ENCODE measurements around the gene ERO1A.
A peak's percentile ranks its signal among the peaks of the same experiment; 100 is the strongest.

Gene ERO1A

GRCh38 chr14:52599974-52600373, 95.4 kb downstream of the ERO1A start:
- Histone ChIP-seq H3K14ac (ENCODE audit: low read length in 2 of 2) (no peak overlapping the region), H3K79me1 (replicated peaks; ENCODE audit: low read length, poor library complexity, severe bottlenecking) (no peaks in the 10 kb centered on the region), H2AFZ (ENCODE audit: low read depth, low read length) (no peak overlapping the region), H4K8ac (ENCODE audit: low read length) (no peak overlapping the region), H3K27ac (ENCODE audit: low read length, poor library complexity, severe bottlenecking) (no peak overlapping the region), H3K18ac (ENCODE audit: low read depth in 1 of 2, low read length in 2 of 2) (no peak overlapping the region), H2BK15ac (ENCODE audit: low read depth, poor library complexity, severe bottlenecking) (no peak overlapping the region), H3K4me1 (ENCODE audit: control insufficient read depth, insufficient read depth, low read depth, low read length) (no peaks in the 10 kb centered on the region), H3K4ac (ENCODE audit: low read depth in 1 of 2, low read length in 2 of 2) (no peak overlapping the region), H2BK12ac (ENCODE audit: low read length in 2 of 2) (no peak overlapping the region), H3K9ac (ENCODE audit: low read length) (no peak overlapping the region), H3K23ac (ENCODE audit: low read length in 2 of 2) (no peak overlapping the region), H3K4me2 (ENCODE audit: low read length, poor library complexity, severe bottlenecking) (no peak overlapping the region), H2BK120ac (ENCODE audit: low read depth, low read length) (no peak overlapping the region), H2BK5ac (ENCODE audit: low read depth, low read length, poor library complexity, severe bottlenecking) (no peak overlapping the region), H3K4me3 (ENCODE audit: insufficient read depth in 1 of 2, low read depth in 1 of 2, low read length in 2 of 2) (no peak overlapping the region), H3K9me3 (ENCODE audit: control insufficient read depth, low read length) (peaks cover 11% of the 10 kb centered on the region), H3K36me3 (ENCODE audit: control insufficient read depth in 1 of 2, insufficient read depth in 2 of 2, low read depth in 1 of 2, low read length in 2 of 2) (no peaks in the 10 kb centered on the region), H3K27me3 (ENCODE audit: control insufficient read depth in 1 of 2, insufficient read depth in 1 of 2, low read length in 2 of 2) (no peaks in the 10 kb centered on the region), H4K91ac (ENCODE audit: low read length) (no peak overlapping the region), H2AK5ac (ENCODE audit: low read length, severe bottlenecking) (no peak overlapping the region)
- no peak for DNase-seq
- WGBS = 100% methylated on average over 2 of the region's 3 CpGs

GRCh38 chr14:52598568-52598967, 96.8 kb downstream of the ERO1A start:
- H2BK12ac ChIP-seq (ENCODE audit: low read length in 2 of 2) = no peak overlapping the region
- H2AK5ac ChIP-seq (ENCODE audit: low read length, severe bottlenecking) = no peak overlapping the region
- no peak overlapping the region for H2BK120ac ChIP-seq (ENCODE audit: low read depth, low read length)
- H3K79me1 ChIP-seq (replicated peaks; ENCODE audit: low read length, poor library complexity, severe bottlenecking) = no peaks in the 10 kb centered on the region
- H4K91ac ChIP-seq (ENCODE audit: low read length) = no peak overlapping the region
- no peak overlapping the region for H3K14ac ChIP-seq (ENCODE audit: low read length in 2 of 2)
- H3K18ac ChIP-seq (ENCODE audit: low read depth in 1 of 2, low read length in 2 of 2) = no peak overlapping the region
- no peak overlapping the region for H3K23ac ChIP-seq (ENCODE audit: low read length in 2 of 2)
- no peak overlapping the region for H3K4me2 ChIP-seq (ENCODE audit: low read length, poor library complexity, severe bottlenecking)
- H3K27me3 ChIP-seq (ENCODE audit: control insufficient read depth in 1 of 2, insufficient read depth in 1 of 2, low read length in 2 of 2) = no peaks in the 10 kb centered on the region
- no peak overlapping the region for H3K27ac ChIP-seq (ENCODE audit: low read length, poor library complexity, severe bottlenecking)
- no peaks in the 10 kb centered on the region for H3K9me3 ChIP-seq (ENCODE audit: control insufficient read depth, low read length)
- no CpG with 5 or more reads among the region's 1 CpG for WGBS
- no peak for DNase-seq
- no peak overlapping the region for H3K9ac ChIP-seq (ENCODE audit: low read length)
- no peaks in the 10 kb centered on the region for H3K4me1 ChIP-seq (ENCODE audit: control insufficient read depth, insufficient read depth, low read depth, low read length)
- no peak overlapping the region for H3K4me3 ChIP-seq (ENCODE audit: insufficient read depth in 1 of 2, low read depth in 1 of 2, low read length in 2 of 2)
- H2BK15ac ChIP-seq (ENCODE audit: low read depth, poor library complexity, severe bottlenecking) = no peak overlapping the region
- no peak overlapping the region for H3K4ac ChIP-seq (ENCODE audit: low read depth in 1 of 2, low read length in 2 of 2)
- H3K36me3 ChIP-seq (ENCODE audit: control insufficient read depth in 1 of 2, insufficient read depth in 2 of 2, low read depth in 1 of 2, low read length in 2 of 2) = no peaks in the 10 kb centered on the region
- H2BK5ac ChIP-seq (ENCODE audit: low read depth, low read length, poor library complexity, severe bottlenecking) = no peak overlapping the region
- H4K8ac ChIP-seq (ENCODE audit: low read length) = no peak overlapping the region
- H2AFZ ChIP-seq (ENCODE audit: low read depth, low read length) = no peak overlapping the region

- Histone ChIP-seq H3K27me3 (ENCODE audit: control insufficient read depth in 1 of 2, insufficient read depth in 1 of 2, low read length in 2 of 2) (no peaks in the 10 kb centered on the region), H3K4me2 (ENCODE audit: low read length, poor library complexity, severe bottlenecking) (no peak overlapping the region), H2AFZ (ENCODE audit: low read depth, low read length) (no peak overlapping the region), H3K4ac (ENCODE audit: low read depth in 1 of 2, low read length in 2 of 2) (no peak overlapping the region), H4K91ac (ENCODE audit: low read length) (no peak overlapping the region), H3K4me1 (ENCODE audit: control insufficient read depth, insufficient read depth, low read depth, low read length) (no peaks in the 10 kb centered on the region), H3K9me3 (ENCODE audit: control insufficient read depth, low read length) (no peaks in the 10 kb centered on the region), H3K4me3 (ENCODE audit: insufficient read depth in 1 of 2, low read depth in 1 of 2, low read length in 2 of 2) (no peak overlapping the region), H3K14ac (ENCODE audit: low read length in 2 of 2) (no peak overlapping the region), H2BK15ac (ENCODE audit: low read depth, poor library complexity, severe bottlenecking) (no peak overlapping the region), H3K18ac (ENCODE audit: low read depth in 1 of 2, low read length in 2 of 2) (no peak overlapping the region), H4K8ac (ENCODE audit: low read length) (no peak overlapping the region), H2BK120ac (ENCODE audit: low read depth, low read length) (no peak overlapping the region), H2AK5ac (ENCODE audit: low read length, severe bottlenecking) (no peak overlapping the region), H3K36me3 (ENCODE audit: control insufficient read depth in 1 of 2, insufficient read depth in 2 of 2, low read depth in 1 of 2, low read length in 2 of 2) (no peaks in the 10 kb centered on the region), H2BK12ac (ENCODE audit: low read length in 2 of 2) (no peak overlapping the region), H2BK5ac (ENCODE audit: low read depth, low read length, poor library complexity, severe bottlenecking) (no peak overlapping the region), H3K9ac (ENCODE audit: low read length) (no peak overlapping the region), H3K27ac (ENCODE audit: low read length, poor library complexity, severe bottlenecking) (no peak overlapping the region), H3K79me1 (replicated peaks; ENCODE audit: low read length, poor library complexity, severe bottlenecking) (no peaks in the 10 kb centered on the region), H3K23ac (ENCODE audit: low read length in 2 of 2) (no peak overlapping the region)
- DNase-seq = no peak
- 78% methylated on average over 4 of the region's 5 CpGs for WGBS
Measured at GRCh38 chr14:52596861-52597260, 98.5 kb downstream of the ERO1A start.

- Histone ChIP-seq H3K23ac (ENCODE audit: low read length in 2 of 2) (no peak overlapping the region), H3K4ac (ENCODE audit: low read depth in 1 of 2, low read length in 2 of 2) (no peak overlapping the region), H2BK5ac (ENCODE audit: low read depth, low read length, poor library complexity, severe bottlenecking) (no peak overlapping the region), H3K9ac (ENCODE audit: low read length) (no peak overlapping the region), H2BK15ac (ENCODE audit: low read depth, poor library complexity, severe bottlenecking) (no peak overlapping the region), H2BK12ac (ENCODE audit: low read length in 2 of 2) (no peak overlapping the region), H3K14ac (ENCODE audit: low read length in 2 of 2) (peak overlapping the region in 1 of 2 experiments; percentile 7), H3K79me1 (replicated peaks; ENCODE audit: low read length, poor library complexity, severe bottlenecking) (no peaks in the 10 kb centered on the region), H3K36me3 (ENCODE audit: control insufficient read depth in 1 of 2, insufficient read depth in 2 of 2, low read depth in 1 of 2, low read length in 2 of 2) (no peaks in the 10 kb centered on the region), H3K4me1 (ENCODE audit: control insufficient read depth, insufficient read depth, low read depth, low read length) (no peaks in the 10 kb centered on the region), H4K8ac (ENCODE audit: low read length) (no peak overlapping the region), H3K4me2 (ENCODE audit: low read length, poor library complexity, severe bottlenecking) (no peak overlapping the region), H3K27ac (ENCODE audit: low read length, poor library complexity, severe bottlenecking) (no peak overlapping the region), H3K27me3 (ENCODE audit: control insufficient read depth in 1 of 2, insufficient read depth in 1 of 2, low read length in 2 of 2) (no peaks in the 10 kb centered on the region), H3K4me3 (ENCODE audit: insufficient read depth in 1 of 2, low read depth in 1 of 2, low read length in 2 of 2) (no peak overlapping the region), H2AFZ (ENCODE audit: low read depth, low read length) (no peak overlapping the region), H3K9me3 (ENCODE audit: control insufficient read depth, low read length) (no peaks in the 10 kb centered on the region), H2BK120ac (ENCODE audit: low read depth, low read length) (no peak overlapping the region), H2AK5ac (ENCODE audit: low read length, severe bottlenecking) (no peak overlapping the region), H3K18ac (ENCODE audit: low read depth in 1 of 2, low read length in 2 of 2) (no peak overlapping the region), H4K91ac (ENCODE audit: low read length) (no peak overlapping the region)
- no peak for DNase-seq
- WGBS = 83% methylated on average over 10 of the region's 10 CpGs
Measured at GRCh38 chr14:52596320-52596719, 99.0 kb downstream of the ERO1A start.

All from mesenchymal stem cell (in vitro differentiated cells and primary cell).